GM19328 (cell line): ENCODE data around the gene TAS2R38.

ENCODE experiments used
- ATAC-seq: cut with Tn5 transposase; IDR thresholded peaks from one replicate; pipeline ENCODE4 v1.9.1; 2021; ENCODE audit warnings: mild to moderate bottlenecking, moderate library complexity; ENCODE audit not compliant: unreplicated experiment

The TAS2R38 gene

DNA sequence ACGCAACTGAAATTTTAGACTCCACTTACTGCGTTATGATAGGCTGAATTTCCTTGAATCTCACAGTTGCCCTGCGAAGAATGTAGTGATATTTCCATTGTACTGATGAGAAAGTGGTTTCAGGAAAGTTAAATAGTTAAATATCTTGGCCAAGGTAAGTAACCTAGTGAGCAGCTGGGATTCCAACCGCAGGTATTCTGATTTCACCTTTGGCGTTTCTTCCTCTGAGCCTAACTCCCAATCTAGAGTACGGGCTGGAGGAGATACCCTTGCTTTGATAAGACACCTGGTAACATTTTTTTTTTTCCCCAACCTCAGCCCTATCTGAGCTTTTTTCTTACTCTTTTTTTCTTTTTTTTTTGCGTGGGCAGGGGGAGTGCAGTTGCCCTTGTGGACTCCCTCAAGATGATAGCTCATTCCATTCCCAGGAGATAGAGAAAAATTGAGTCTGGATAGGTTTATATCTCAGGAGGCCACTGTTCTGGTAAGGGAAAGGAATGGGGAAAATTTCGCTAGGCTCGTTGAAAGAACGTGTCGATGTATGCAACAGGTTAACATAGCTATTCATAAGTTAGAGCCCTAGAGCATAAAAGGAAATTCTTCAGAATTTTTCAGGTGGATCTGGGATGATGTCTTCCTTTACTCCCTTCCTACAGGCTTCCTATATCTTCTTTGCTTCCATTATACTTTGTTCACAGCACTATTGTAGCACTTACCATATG is 3.1 kb upstream of the TAS2R38 start:
- ATAC-seq: no peak

DNA sequence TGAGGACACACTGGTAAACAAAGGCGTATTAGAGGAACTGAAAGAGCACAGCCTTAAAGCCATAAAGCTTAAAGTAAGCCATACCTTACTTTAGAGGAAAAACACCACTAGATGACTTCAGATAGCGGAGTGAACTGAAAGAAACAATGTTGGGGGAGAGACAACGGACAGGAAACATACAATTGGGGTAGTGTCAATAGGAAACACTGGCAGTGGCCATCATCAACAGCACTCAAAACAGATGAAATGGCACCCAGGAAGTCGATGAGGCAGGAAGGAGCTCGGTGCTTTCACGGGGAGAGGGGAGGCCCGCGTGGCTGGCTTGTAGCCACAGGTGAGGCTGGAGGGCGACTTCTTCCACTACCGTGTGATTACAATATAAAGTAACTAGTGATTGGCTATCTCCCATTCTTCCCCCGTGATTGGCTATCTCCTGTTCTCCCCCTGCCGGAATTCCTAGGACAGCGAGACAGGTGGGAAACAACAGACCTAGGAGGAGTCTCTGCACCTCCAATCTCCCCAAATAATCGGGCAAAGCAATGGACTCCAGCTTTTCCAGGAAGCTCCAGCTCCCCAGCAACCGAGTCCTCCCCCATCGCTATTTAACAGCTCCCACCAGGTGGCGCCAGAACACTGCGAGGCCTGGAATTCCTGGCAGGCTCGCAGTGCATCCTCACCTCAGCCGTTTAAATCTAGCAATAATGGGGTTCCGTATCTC is 2.4 kb upstream of the TAS2R38 start:
- peak; percentile 79 for ATAC-seq

DNA sequence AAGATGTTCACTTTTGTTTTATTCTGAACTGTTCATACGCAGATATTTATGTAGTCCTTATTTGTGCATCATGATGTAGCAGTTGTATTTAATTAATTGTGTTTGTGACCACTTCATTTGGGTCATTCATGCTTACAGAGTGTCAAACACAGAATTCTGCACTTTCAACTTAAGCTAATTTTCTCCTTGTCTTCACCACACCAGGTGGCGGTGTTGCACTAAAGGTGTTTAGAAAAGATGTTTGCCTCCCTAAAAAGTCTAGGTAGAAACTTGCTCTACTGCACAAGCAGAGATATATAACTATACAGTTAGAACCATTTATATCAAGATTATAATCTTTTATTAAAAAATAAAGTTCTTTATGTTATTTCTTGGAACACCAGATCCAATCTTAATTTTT is 1.3 kb upstream of the TAS2R38 start:
- no peak for ATAC-seq

DNA sequence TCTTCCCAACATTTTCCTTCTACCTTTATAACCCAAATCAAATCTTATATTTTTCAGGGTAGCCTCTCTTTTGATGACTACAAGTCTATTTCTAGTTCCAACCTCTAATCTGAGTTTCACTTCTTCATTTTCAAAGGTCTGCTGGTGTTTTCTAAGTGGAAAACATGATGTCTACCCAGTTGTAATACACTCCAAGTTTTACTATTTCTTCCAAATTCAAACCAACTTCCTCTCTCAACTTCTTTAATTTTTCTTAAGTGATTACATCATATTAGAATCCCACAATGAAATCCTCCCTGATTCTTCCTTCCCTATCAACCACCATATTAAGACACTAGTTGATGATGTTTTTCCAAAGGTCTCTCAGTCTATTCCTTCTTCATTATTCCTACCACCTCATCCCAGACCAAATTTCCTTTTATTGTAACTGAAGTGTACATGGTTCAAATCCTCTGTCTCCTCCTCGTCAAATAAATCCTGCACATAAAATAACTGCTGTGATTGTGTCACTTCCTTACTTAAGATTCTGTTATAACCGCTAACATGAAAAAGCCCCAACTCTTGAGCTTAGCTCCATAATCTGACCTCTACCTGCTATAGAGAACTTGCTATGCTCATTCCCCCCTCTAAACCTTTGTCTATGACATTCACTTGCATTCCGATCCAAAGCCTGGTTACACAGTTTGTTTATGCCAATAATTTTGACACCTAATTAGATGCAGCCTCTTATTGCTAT is 12.7 kb downstream of the TAS2R38 start:
- ATAC-seq: peak; percentile 90

DNA sequence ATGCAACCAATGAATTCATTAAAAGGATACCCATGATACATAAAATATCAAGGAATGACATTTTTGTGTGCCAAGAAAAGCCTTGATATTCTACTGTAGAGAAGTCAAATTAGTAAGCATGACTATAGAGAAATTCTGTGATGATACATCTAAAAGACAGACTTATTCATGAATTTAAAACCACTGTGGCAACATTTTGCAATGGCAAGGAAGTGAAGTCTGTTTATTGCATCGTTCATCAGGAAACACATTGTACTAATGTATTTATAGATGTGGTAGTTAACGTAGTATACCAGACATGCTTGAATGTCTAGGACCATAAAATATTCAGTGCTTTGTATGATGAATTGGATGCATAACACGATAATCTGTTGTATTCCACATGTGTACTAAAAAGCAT is 17.5 kb downstream of the TAS2R38 start:
- ATAC-seq: no peak

DNA sequence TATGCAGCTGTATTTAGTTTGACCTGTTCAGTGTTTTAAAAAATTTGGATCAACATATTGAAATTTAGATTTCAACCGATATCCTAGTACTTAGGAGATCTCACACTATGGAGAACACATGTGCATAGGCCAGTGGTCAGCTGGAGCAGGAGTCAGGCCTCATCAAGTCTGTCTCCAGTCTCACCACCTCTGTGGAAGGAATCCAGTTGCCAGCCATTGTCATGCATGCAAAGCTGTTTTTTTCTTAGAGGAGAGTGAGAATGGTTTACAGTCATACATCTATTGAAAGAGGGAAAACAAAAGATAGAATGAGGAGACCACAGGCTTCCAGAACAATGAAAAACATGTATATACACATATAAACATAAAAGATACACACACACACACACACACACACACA is 19.2 kb downstream of the TAS2R38 start:
- no peak for ATAC-seq

DNA sequence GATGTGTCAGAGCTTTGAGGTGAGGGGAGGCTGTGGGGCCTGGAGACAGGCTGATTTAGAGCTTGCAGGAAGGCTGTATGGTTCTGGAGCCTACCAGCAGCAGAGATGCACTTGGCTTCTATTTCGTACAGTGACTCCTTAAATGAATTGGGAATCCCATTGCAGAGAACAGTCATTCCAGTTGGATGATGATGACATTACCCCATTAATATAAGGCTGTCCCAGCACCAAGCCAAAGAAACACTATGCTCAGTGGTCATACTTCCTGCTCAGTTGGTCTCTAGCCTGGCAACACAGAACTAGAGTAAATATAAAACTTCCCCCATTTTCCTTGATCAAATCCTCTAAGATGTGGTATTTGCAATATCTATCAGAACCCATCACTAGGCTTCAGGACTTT is 21.1 kb downstream of the TAS2R38 start:
- no peak for ATAC-seq

DNA sequence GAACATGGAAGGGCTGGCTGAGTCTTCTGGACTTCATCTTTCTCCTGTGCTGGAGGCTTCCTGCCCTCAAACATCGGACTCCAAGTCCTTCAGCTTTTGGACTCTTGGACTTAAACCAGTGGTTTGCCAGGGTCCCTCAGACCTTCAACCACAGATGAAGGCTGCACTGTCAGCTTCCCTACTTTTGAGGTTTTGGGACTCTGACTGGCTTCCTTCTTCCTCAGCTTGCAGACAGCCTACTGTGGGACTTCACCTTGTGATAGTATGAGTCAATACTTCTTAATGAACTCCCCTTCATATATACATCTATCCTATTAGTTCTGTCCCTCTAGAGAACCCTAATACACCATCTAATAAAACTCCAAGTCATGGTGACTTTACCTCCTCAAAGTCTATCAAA is 22.8 kb downstream of the TAS2R38 start:
- ATAC-seq: no peak

DNA sequence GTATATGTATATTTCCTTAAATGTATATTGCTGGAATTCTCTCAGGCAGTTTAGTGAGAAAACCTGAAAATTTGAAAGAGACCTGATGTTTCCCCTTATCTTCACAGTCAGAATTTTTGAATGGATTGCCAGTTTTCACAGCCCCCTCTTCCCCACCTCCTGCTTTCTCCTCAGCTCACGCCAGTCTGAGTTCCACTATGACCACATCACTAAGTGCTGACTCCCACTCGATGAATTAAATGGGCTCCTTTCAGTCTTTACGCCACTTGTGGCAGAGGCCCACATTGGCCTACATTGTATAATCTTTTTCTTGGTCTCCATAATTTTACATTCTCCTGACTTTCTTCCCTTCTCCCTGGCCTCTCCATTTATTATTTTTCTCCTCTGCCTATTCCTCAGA is 23.7 kb downstream of the TAS2R38 start:
- ATAC-seq: no peak

DNA sequence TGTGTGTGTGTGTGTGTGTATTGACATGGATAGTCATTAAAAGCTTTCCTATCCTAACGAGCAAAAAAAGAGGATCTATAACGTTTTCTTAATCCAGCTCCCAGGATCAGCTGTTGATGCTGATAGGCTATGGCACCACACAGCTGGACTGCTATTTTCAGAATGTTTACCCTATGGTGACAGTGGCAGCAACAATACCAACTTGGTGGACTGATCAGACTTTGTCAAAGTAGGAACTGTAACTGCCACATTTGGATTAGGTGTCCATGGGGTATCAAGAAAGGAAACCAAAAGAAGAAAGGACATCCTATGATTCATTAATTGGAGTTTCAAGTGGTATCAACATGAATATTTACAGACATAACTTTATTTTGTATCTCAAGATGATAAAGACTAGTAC is 24.1 kb downstream of the TAS2R38 start:
- no peak for ATAC-seq

DNA sequence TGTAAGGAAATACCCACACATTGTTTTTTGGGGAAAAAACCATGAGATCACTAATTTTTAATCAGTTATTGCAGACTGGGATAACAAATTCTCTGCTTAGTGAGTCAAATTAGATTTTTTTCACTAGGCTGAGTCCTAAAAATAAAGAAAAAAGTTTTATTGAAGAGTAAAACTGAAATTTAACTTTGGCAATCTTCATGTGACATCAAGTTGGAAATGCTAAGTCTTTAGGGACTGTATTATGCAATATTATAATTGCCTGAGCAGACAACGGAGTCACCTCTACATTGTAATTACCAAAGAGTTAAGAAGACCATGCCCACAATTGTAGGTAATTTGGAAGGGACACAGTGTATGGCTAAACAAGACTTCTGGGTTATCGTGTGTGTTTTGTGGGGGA is 24.6 kb downstream of the TAS2R38 start:
- ATAC-seq: no peak

DNA sequence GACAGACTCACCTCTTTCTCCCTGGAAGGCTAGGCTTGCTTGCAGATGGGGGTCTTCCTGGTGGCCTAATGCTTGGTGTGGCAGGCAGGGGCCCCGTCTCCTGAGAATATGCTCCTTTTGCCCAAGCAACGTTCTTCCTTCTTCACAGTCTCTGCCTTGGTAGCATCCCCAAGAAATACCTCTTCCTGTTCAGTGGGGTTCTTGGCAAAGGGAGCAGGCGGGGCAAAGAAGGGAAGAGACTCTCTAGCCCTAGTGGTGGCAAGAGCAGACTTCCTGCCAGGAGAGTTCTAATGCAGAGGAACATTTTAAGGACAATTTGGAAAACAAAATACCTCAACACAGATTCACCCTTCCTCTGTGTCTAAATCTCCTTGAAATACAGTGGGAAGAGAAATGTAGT is 26.8 kb downstream of the TAS2R38 start, which contains the start of gene CLEC5A:
TSS of gene CLEC5A (minus strand) at position 179 of the 400 bp plus-strand sequence. CDS start 682 bp downstream, outside the sequence.
- no peak for ATAC-seq

DNA sequence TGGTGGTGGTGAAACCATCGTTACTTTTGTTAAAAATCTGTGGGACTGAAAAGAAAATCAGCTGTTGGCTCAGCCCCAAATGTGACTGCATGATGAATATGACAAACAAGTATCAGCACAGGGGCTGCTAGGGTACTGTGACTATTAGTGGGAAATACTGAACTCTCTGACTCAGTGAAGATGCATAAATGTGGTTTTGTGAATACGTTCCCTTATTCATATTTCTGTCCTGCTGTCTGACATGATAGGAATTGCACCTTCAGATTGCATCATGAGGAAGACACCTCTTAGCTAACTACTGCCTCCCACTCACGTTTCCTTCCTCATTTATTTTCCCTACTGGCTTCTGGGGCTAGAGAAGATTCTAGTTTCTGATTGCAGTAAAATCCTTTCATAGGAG is 28.2 kb downstream of the TAS2R38 start:
- ATAC-seq: no peak

DNA sequence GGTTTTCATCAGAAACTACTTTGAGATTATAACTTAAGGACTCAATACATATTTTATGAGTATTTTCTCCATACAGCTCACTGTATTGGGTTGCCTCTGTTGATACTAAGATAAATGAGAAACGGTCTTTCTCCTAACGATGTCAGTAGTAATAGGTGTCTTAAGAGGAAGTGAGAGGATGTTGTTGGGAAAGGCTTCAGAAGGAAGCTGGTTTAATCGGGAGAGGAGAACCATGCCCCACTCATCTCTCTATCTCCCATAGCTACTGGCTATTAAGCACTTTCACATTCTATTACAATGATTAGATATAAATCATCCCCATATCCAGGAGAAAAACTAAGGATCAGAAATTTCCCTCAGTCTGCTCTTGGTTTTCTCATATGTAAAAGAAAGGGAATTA is 28.8 kb downstream of the TAS2R38 start:
- ATAC-seq: no peak

DNA sequence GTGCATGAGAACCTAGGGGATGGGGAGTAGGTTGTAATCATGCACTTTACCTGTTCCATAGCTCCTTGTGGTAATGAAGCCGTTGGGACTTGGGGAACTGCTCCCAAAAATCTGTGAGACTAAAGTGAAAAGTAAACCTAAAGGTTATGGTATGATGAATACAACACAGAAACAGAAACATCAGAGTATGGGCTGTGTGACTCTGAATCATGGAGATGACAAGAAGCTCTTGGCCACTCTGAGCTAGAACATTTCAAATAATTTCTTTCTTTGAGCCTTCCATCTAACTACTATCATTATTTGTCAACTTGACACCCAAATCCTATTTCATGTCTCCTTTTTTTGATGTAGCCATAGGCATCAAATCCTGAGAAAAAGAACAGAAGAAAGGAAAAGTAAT is 29.7 kb downstream of the TAS2R38 start:
- ATAC-seq: no peak

DNA sequence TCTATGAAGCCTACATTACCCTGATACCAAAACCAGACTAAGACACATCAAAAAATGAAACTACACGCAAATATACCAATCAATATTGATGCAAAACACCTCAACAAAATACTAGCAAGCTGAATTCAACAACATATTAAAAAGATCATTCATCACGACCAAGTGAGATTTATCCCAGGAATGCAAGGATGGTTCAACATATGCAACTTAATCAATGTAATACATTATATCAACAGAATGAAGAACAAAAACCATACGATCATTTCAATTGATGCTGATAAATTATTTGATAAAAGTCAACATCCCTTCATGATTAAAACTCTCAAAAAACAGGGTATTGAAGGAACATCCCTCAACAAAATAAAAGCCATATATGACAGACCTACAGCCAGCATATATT is 32.5 kb downstream of the TAS2R38 start:
- ATAC-seq: no peak

DNA sequence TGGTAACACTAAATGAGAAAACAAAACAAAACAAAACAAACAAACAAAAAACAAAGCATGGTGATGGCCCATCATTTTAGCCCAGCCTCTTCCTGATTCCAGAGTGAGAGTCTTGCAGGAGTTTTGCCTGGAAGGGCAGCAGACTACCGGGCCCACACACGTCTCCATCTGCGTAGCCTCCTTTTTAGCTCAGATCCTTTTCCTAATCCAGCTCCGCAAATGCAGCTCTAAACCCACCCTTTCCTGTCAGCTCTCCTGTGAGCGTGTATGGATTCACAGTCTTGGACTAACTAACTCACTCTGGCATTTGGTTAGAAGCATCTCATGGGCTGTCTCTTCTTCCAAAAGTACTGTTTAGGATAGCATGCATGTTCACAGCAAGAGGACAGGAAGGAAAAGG is 43.4 kb downstream of the TAS2R38 start:
- ATAC-seq: no peak

DNA sequence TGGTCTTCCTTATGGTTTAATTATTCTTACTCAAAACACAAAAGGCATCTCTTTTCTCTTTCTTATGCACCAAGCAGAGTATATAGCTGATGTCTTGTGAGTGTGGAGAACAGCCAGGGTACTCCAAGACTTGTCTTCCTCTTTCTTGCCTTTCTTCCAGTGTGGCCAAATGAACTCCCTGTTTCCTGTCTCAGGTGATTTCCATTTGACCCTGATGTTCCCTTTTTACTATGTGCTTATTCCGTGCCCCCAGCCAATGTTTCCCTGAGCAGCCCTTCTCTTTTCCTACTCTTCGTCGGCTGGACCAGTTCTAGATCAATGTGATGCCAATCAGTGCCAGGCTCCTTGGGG is 44.8 kb downstream of the TAS2R38 start:
- no peak for ATAC-seq

DNA sequence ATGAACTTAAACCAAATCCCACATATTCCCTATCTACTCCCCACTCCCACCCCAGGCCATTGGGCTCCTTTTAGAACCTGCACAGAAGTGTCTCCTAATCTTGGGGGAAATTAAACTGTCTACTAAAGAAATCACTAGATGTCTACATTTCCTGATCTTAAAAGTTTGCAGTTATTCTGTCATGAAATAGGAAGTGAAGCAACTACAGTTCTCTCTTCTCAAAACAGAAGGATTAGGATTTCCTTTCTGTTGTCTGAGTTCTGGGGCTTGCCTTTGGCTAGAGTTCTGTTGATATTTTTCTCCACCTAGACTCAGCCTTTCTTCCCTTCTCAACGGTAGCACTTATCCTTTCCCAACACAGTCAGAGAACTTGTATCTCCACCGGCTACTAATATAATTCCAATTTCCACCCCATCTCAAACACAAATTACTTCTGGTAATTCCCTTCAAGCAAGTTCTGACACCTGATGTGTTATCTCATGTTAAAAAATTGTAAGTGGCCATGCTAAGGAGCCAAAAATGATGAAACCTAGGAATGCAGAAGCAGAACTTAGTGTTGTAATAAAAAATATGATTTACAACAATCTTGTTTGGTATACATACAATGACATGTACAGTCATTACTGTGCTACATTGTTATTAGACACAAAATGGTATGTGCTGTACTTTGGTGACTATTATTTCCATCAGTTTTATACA is 45.3 kb downstream of the TAS2R38 start:
- ATAC-seq: no peak
